ENCODE measurements around the gene ASRGL1.

Gene ASRGL1

GRCh38 chr11:62394825-62395538, 57.7 kb downstream of the ASRGL1 start:
- no peak overlapping the region for H3K4me2 ChIP-seq
- H4K20me1 ChIP-seq, result no peaks in the 10 kb centered on the region
- no peaks in the 10 kb centered on the region for H3K9me3 ChIP-seq
- H3K4me1 ChIP-seq, result peaks cover 21% of the 10 kb centered on the region
- no peak overlapping the region for H3K9ac ChIP-seq
- H3K4me3 ChIP-seq, result no peak overlapping the region
- H3K27ac ChIP-seq, result no peak overlapping the region
- TF ChIP-seq Cebpa-rat (IDR thresholded peaks at IDR 0.05), result no peak
- no peaks in the 10 kb centered on the region for H3K36me3 ChIP-seq
- no peaks in the 10 kb centered on the region for H3K27me3 ChIP-seq

- no peak overlapping the region for H3K4me3 ChIP-seq
- no peak overlapping the region for H3K27ac ChIP-seq
- H3K9ac ChIP-seq, result peak overlapping the region; percentile 19; the same call in 1 of the 2 replicates
- no peaks in the 10 kb centered on the region for H3K27me3 ChIP-seq
- H3K36me3 ChIP-seq, result no peaks in the 10 kb centered on the region
- H3K4me2 ChIP-seq, result no peak overlapping the region
- H3K9me3 ChIP-seq, result no peaks in the 10 kb centered on the region
- H4K20me1 ChIP-seq, result no peaks in the 10 kb centered on the region
- no peak for TF ChIP-seq Cebpa-rat (IDR thresholded peaks at IDR 0.05)
- peaks cover 21% of the 10 kb centered on the region for H3K4me1 ChIP-seq
Observed at GRCh38 chr11:62395885-62396551, 58.8 kb downstream of the ASRGL1 start.

GRCh38 chr11:62398011-62398994, 61.1 kb downstream of the ASRGL1 start:
- no peaks in the 10 kb centered on the region for H3K9me3 ChIP-seq
- TF ChIP-seq Cebpa-rat (IDR thresholded peaks at IDR 0.05), result no peak
- H3K4me1 ChIP-seq, result peaks cover 33% of the 10 kb centered on the region
- peak overlapping the region; percentile 69 for H3K4me2 ChIP-seq
- H3K4me3 ChIP-seq, result no peak overlapping the region
- no peaks in the 10 kb centered on the region for H4K20me1 ChIP-seq
- H3K36me3 ChIP-seq, result no peaks in the 10 kb centered on the region
- H3K9ac ChIP-seq, result peak overlapping the region; percentile 1; the same call in 1 of the 2 replicates
- H3K27me3 ChIP-seq, result no peaks in the 10 kb centered on the region
- peak overlapping the region; percentile 66; the same call in 1 of the 2 replicates for H3K27ac ChIP-seq

GRCh38 chr11:62399172-62399877, 62.1 kb downstream of the ASRGL1 start:
- Histone ChIP-seq H3K4me1 (peaks cover 33% of the 10 kb centered on the region), H3K9ac (no peak overlapping the region), H3K4me3 (no peak overlapping the region), H3K36me3 (no peaks in the 10 kb centered on the region), H4K20me1 (no peaks in the 10 kb centered on the region), H3K9me3 (no peaks in the 10 kb centered on the region), H3K27ac (0 out of 2 replicates have a peak overlapping the region, but pooled peaks have one; percentile 2), H3K27me3 (no peaks in the 10 kb centered on the region), H3K4me2 (no peak overlapping the region)
- no peak for TF ChIP-seq Cebpa-rat (IDR thresholded peaks at IDR 0.05)

GRCh38 chr11:62399878-62400266, 62.6 kb downstream of the ASRGL1 start:
- Histone ChIP-seq H3K36me3 (no peaks in the 10 kb centered on the region), H4K20me1 (no peaks in the 10 kb centered on the region), H3K9ac (no peak overlapping the region), H3K4me3 (no peak overlapping the region), H3K27ac (no peak overlapping the region), H3K4me2 (no peak overlapping the region), H3K4me1 (peaks cover 33% of the 10 kb centered on the region), H3K27me3 (no peaks in the 10 kb centered on the region), H3K9me3 (no peaks in the 10 kb centered on the region)
- TF ChIP-seq Cebpa-rat (IDR thresholded peaks at IDR 0.05), result no peak

GRCh38 chr11:62400281-62400680, 63.0 kb downstream of the ASRGL1 start:
- Histone ChIP-seq H3K27me3 (no peaks in the 10 kb centered on the region), H3K9ac (no peak overlapping the region), H3K27ac (no peak overlapping the region), H3K4me3 (no peak overlapping the region), H3K9me3 (no peaks in the 10 kb centered on the region), H4K20me1 (no peaks in the 10 kb centered on the region), H3K4me1 (peaks cover 33% of the 10 kb centered on the region), H3K4me2 (no peak overlapping the region), H3K36me3 (no peaks in the 10 kb centered on the region)
- no peak for TF ChIP-seq Cebpa-rat (IDR thresholded peaks at IDR 0.05)

- H3K4me2 ChIP-seq, result no peak overlapping the region
Observed at GRCh38 chr11:62400760-62401159, 63.5 kb downstream of the ASRGL1 start.

GRCh38 chr11:62401356-62401755, 64.1 kb downstream of the ASRGL1 start:
- H3K4me2 ChIP-seq, result no peak overlapping the region
- no peaks in the 10 kb centered on the region for H3K9me3 ChIP-seq
- no peaks in the 10 kb centered on the region for H3K36me3 ChIP-seq
- no peak for TF ChIP-seq Cebpa-rat (IDR thresholded peaks at IDR 0.05)
- no peaks in the 10 kb centered on the region for H3K27me3 ChIP-seq
- no peaks in the 10 kb centered on the region for H4K20me1 ChIP-seq
- H3K9ac ChIP-seq, result no peak overlapping the region
- H3K27ac ChIP-seq, result no peak overlapping the region
- H3K4me3 ChIP-seq, result no peak overlapping the region
- H3K4me1 ChIP-seq, result peaks cover 33% of the 10 kb centered on the region

More at GRCh38 chr11:62400760-62401159, 63.5 kb downstream of the ASRGL1 start:
- Histone ChIP-seq H3K9me3 (no peaks in the 10 kb centered on the region), H3K4me1 (peaks cover 33% of the 10 kb centered on the region), H3K36me3 (no peaks in the 10 kb centered on the region), H4K20me1 (no peaks in the 10 kb centered on the region), H3K27me3 (no peaks in the 10 kb centered on the region), H3K9ac (no peak overlapping the region), H3K27ac (no peak overlapping the region), H3K4me3 (no peak overlapping the region)
- no peak for TF ChIP-seq Cebpa-rat (IDR thresholded peaks at IDR 0.05)

GRCh38 chr11:62401811-62402210, 64.6 kb downstream of the ASRGL1 start:
- Histone ChIP-seq H3K27ac (no peak overlapping the region), H3K36me3 (no peaks in the 10 kb centered on the region), H3K4me2 (peak overlapping the region; percentile 24; the same call in 1 of the 2 replicates), H3K4me1 (peaks cover 32% of the 10 kb centered on the region), H3K4me3 (no peak overlapping the region), H4K20me1 (no peaks in the 10 kb centered on the region), H3K9me3 (no peaks in the 10 kb centered on the region), H3K27me3 (no peaks in the 10 kb centered on the region), H3K9ac (no peak overlapping the region)
- no peak for TF ChIP-seq Cebpa-rat (IDR thresholded peaks at IDR 0.05)
